Osteoblast (primary cell): ENCODE measurements around the gene STON1. TPM values are rescaled to one million over a fixed set of nuclear protein-coding genes. Genes with fewer than 3 reads are reported as not detected.

Experiments
- DNase-seq: peaks from one replicate; pipeline ENCODE4 v3.0.0; 2011; ENCODE audit warnings: low spot score, mixed read lengths; ENCODE audit not compliant: insufficient read length; ENCODE audit errors: missing footprints
- H2AFZ ChIP-seq: 2 replicates; pipeline ENCODE4 v1.6.0; 2011; ENCODE audit warnings: mild to moderate bottlenecking, low read length
- H3K27ac ChIP-seq: 2 replicates; pipeline ENCODE4 v1.5.1; 2011; ENCODE audit warnings: mild to moderate bottlenecking, low read depth, low read length, moderate library complexity
- H3K27me3 ChIP-seq: 2 replicates; pipeline ENCODE4 v1.6.0; 2012; ENCODE audit warnings: mild to moderate bottlenecking, control low read depth, inconsistent platforms, low read length, moderate library complexity; ENCODE audit not compliant: insufficient read depth
- H3K36me3 ChIP-seq: 2 replicates; pipeline ENCODE4 v1.5.1; 2011; ENCODE audit warnings: mild to moderate bottlenecking, low read length, control low read depth, moderate library complexity; ENCODE audit not compliant: insufficient read depth
- H3K4me1 ChIP-seq: 2 replicates; pipeline ENCODE4 v1.5.1; 2011; ENCODE audit warnings: mild to moderate bottlenecking, low read length, control low read depth, moderate library complexity; ENCODE audit not compliant: insufficient read depth
- H3K4me2 ChIP-seq: 2 replicates; pipeline ENCODE4 v1.6.0; 2011; ENCODE audit warnings: mild to moderate bottlenecking, low read length; ENCODE audit not compliant: insufficient read depth
- H3K4me3 ChIP-seq: fragments of 200-600 bp; sonication (generic); 3 replicates; pipeline ENCODE4 v1.5.1; 2012; ENCODE audit warnings: mild to moderate bottlenecking, low read length, inconsistent platforms; ENCODE audit not compliant: insufficient read depth
- H3K79me2 ChIP-seq: 2 replicates; pipeline ENCODE4 v1.6.0; 2012; ENCODE audit warnings: mild to moderate bottlenecking, low read length, control low read depth, inconsistent platforms; ENCODE audit not compliant: insufficient read depth
- H3K9me3 ChIP-seq: 2 replicates; pipeline ENCODE4 v1.5.1; 2011; ENCODE audit warnings: low read depth, low read length, control low read depth
- H4K20me1 ChIP-seq: 2 replicates; pipeline ENCODE4 v1.6.0; 2012; ENCODE audit warnings: mild to moderate bottlenecking, low read length, control low read depth; ENCODE audit not compliant: insufficient read depth
- CTCF ChIP-seq: IDR thresholded peaks from 2 replicates; pipeline ENCODE4 v1.5.1; 2011; ENCODE audit warnings: mild to moderate bottlenecking, low read depth, low read length, moderate library complexity; ENCODE audit errors: extremely low read depth
- total RNA-seq: library from RNA; depleted of rRNA; stranded (reverse); fragments of >200 nt; gene quantifications from 2 replicates; pipeline ENCODE4 v1.2.3, GENCODE V29; 2012

Gene STON1
- total RNA-seq, 1 donor, result 15.9 TPM

GRCh38 chr2:48574353-48575287 lies 44.7 kb downstream of the STON1 start:
- no peaks in the 10 kb centered on the region for H3K79me2 ChIP-seq
- no peak overlapping the region for H3K27ac ChIP-seq
- no peak overlapping the region for H2AFZ ChIP-seq
- no peak overlapping the region for H3K4me3 ChIP-seq
- H3K4me2 ChIP-seq, result no peak overlapping the region
- TF ChIP-seq CTCF, result no peak
- no peaks in the 10 kb centered on the region for H3K9me3 ChIP-seq
- no peaks in the 10 kb centered on the region for H3K4me1 ChIP-seq
- no peaks in the 10 kb centered on the region for H4K20me1 ChIP-seq
- H3K36me3 ChIP-seq, result no peaks in the 10 kb centered on the region
- no peaks in the 10 kb centered on the region for H3K27me3 ChIP-seq
- no peak for DNase-seq

GRCh38 chr2:48578313-48578712 lies 48.4 kb downstream of the STON1 start:
- TF ChIP-seq CTCF, result no peak
- no peaks in the 10 kb centered on the region for H3K79me2 ChIP-seq

GRCh38 chr2:48583961-48584360 lies 54.0 kb downstream of the STON1 start:
- TF ChIP-seq CTCF, result no peak
- Histone ChIP-seq H3K36me3 (no peaks in the 10 kb centered on the region), H3K79me2 (no peaks in the 10 kb centered on the region), H3K4me2 (no peak overlapping the region), H3K4me3 (no peak overlapping the region), H4K20me1 (no peaks in the 10 kb centered on the region), H3K27ac (no peak overlapping the region), H3K27me3 (no peaks in the 10 kb centered on the region), H2AFZ (no peak overlapping the region), H3K9me3 (no peaks in the 10 kb centered on the region), H3K4me1 (no peaks in the 10 kb centered on the region)
- no peak for DNase-seq

More at GRCh38 chr2:48578313-48578712, 48.4 kb downstream of the STON1 start:
- no peak for DNase-seq
- Histone ChIP-seq H4K20me1 (no peaks in the 10 kb centered on the region), H3K27me3 (no peaks in the 10 kb centered on the region), H2AFZ (no peak overlapping the region), H3K4me2 (no peak overlapping the region), H3K4me3 (no peak overlapping the region), H3K27ac (no peak overlapping the region), H3K36me3 (no peaks in the 10 kb centered on the region), H3K4me1 (no peaks in the 10 kb centered on the region), H3K9me3 (no peaks in the 10 kb centered on the region)

GRCh38 chr2:48584551-48584950 lies 54.6 kb downstream of the STON1 start:
- no peaks in the 10 kb centered on the region for H3K4me1 ChIP-seq
- H4K20me1 ChIP-seq, result no peaks in the 10 kb centered on the region
- H3K27me3 ChIP-seq, result no peaks in the 10 kb centered on the region
- no peak for DNase-seq
- no peaks in the 10 kb centered on the region for H3K36me3 ChIP-seq
- H3K27ac ChIP-seq, result no peak overlapping the region
- H3K79me2 ChIP-seq, result no peaks in the 10 kb centered on the region
- no peak overlapping the region for H3K4me2 ChIP-seq
- no peak for TF ChIP-seq CTCF
- no peak overlapping the region for H2AFZ ChIP-seq
- no peaks in the 10 kb centered on the region for H3K9me3 ChIP-seq
- H3K4me3 ChIP-seq, result no peak overlapping the region
